K562 (cell line): ENCODE results near the gene IGFL1. TPM values are rescaled to one million over a fixed set of nuclear protein-coding genes. Genes with fewer than 3 reads are reported as not detected.

Experiments used
- ATAC-seq: fragments of 200-7000 bp; cut with Tn5 transposase; 3 replicates; pipeline ENCODE4 v1.9.1; 2020; ENCODE audit warnings: moderate library complexity
- Bru-seq: library from RNA; stranded (reverse); fragments of 400-500 nt; gene quantifications from one replicate; lab custom pipeline; 2021; lab: Mats Ljungman, UMichigan
- BruChase-seq, 2 experiments: library from RNA; stranded (reverse); fragments of 400-500 nt; gene quantifications; one replicate each; lab custom pipeline; 2021; lab: Mats Ljungman, UMichigan
- BruUV-seq: library from RNA; stranded (reverse); fragments of 400-500 nt; replicated peaks from 2 replicates; lab custom pipeline; 2021; lab: Mats Ljungman, UMichigan
- CTCF ChIA-PET: fragments of 300-600 bp; formaldehyde crosslinking; extraction: SDS; loops from one replicate; lab custom pipeline; 2021; ENCODE audit warnings: low intra/inter-chr PET ratio; lab: Yijun Ruan, JAX
- POLR2A ChIA-PET: fragments of 300-600, 350-650 bp; sonication (Branson Sonifier 250); formaldehyde crosslinking; extraction: SDS; loops from one replicate; lab custom pipeline; 2021; ENCODE audit warnings: antibody characterized with exemption, inconsistent platforms; lab: Yijun Ruan, JAX
- DNase-seq, 4 experiments: peaks; one replicate each; pipeline versions ENCODE4 v3.0.0 to v3.0.0-alpha.2; 2011 to 2018; ENCODE audit warnings: low spot score in 3 of 4, mixed read lengths in 3 of 4; ENCODE audit errors: extremely low read depth in 1 of 4
- FAIRE-seq: peaks from 2 replicates; lab custom pipeline; 2011; peaks lifted over from hg19 to GRCh38; lab: Jason Lieb, UNC
- H2AFZ ChIP-seq: 2 replicates; pipeline ENCODE4 v1.6.0; 2011; ENCODE audit warnings: low read depth, low read length, control low read depth, inconsistent platforms
- H3K27ac ChIP-seq: fragments of 200-600 bp; 3 replicates; pipeline ENCODE4 v1.8.0; 2011; ENCODE audit warnings: low read depth, mild to moderate bottlenecking, control low read depth, inconsistent platforms, low read length, moderate library complexity, mixed read lengths; ENCODE audit errors: extremely low read depth
- H3K27me3 ChIP-seq, 2 experiments: fragments of 300-600 bp in 1 of 2; 2 replicates in 1 of 2; 3 replicates in 1 of 2; pipeline versions ENCODE4 v1.6.0 to v1.8.0; 2011; ENCODE audit warnings: inconsistent platforms in 2 of 2, low read length in 2 of 2, mild to moderate bottlenecking in 1 of 2, mixed read lengths in 1 of 2, moderate library complexity in 1 of 2; ENCODE audit not compliant: control insufficient read depth in 2 of 2, insufficient read depth in 2 of 2
- H3K36me3 ChIP-seq: fragments of 300-600 bp; 3 replicates; pipeline ENCODE4 v1.8.0; 2011; ENCODE audit warnings: mild to moderate bottlenecking, low read length, inconsistent platforms; ENCODE audit not compliant: control insufficient read depth, insufficient read depth
- H3K4me1 ChIP-seq, 2 experiments: fragments of 200-600 bp in 1 of 2; replicated peaks in 1 of 2; 2 replicates in 1 of 2; 3 replicates in 1 of 2; pipeline versions ENCODE4 v1.5.1 to v1.8.0; 2011; ENCODE audit warnings: inconsistent platforms in 2 of 2, low read length in 2 of 2, mild to moderate bottlenecking in 1 of 2, mixed read lengths in 1 of 2, moderate library complexity in 1 of 2; ENCODE audit not compliant: control insufficient read depth in 2 of 2, insufficient read depth in 2 of 2
- H3K4me2 ChIP-seq: 2 replicates; pipeline ENCODE4 v1.6.1; 2011; ENCODE audit warnings: low read length, control low read depth, inconsistent platforms, mixed read lengths; ENCODE audit not compliant: insufficient read depth
- H3K4me3 ChIP-seq: fragments of 200-600 bp; sonication (generic), shearing (Covaris generic); 2 replicates; pipeline ENCODE4 v1.5.1; 2016; ENCODE audit warnings: control low read depth, inconsistent platforms
- H3K79me2 ChIP-seq: fragments of 200-600 bp; 3 replicates; pipeline ENCODE4 v1.8.0; 2011; ENCODE audit warnings: low read length, inconsistent platforms; ENCODE audit not compliant: control insufficient read depth, insufficient read depth
- H3K9ac ChIP-seq, 2 experiments: 2 replicates each; pipeline versions ENCODE4 v1.6.0 to v1.6.1; 2011; ENCODE audit warnings: low read depth in 2 of 2, low read length in 2 of 2, control low read depth in 1 of 2, inconsistent platforms in 1 of 2, mild to moderate bottlenecking in 1 of 2, mixed read lengths in 1 of 2; ENCODE audit not compliant: insufficient read depth in 1 of 2
- H3K9me1 ChIP-seq: one replicate; pipeline ENCODE4 v1.6.0; 2011; ENCODE audit warnings: inconsistent platforms, mild to moderate bottlenecking, low read length, moderate library complexity; ENCODE audit not compliant: control insufficient read depth, insufficient read depth
- H3K9me3 ChIP-seq: replicated peaks from 2 replicates; pipeline ENCODE4 v1.5.1; 2011; ENCODE audit warnings: low read depth, low read length, inconsistent platforms; ENCODE audit not compliant: control insufficient read depth, insufficient read depth
- H4K20me1 ChIP-seq: replicated peaks from 2 replicates; pipeline ENCODE4 v1.6.1; 2011; ENCODE audit warnings: low read length, inconsistent platforms, mixed read lengths; ENCODE audit not compliant: control insufficient read depth, insufficient read depth
- RBFOX2 ChIP-seq: fragments of 200-400 bp; formaldehyde crosslinking; IDR thresholded peaks from 2 replicates; pipeline ENCODE4 v1.6.1; 2017; ENCODE audit warnings: low read depth, mild to moderate bottlenecking, low read length, moderate library complexity
- ZNF263 ChIP-seq: sonication (generic); formaldehyde crosslinking; IDR thresholded peaks from 2 replicates; pipeline ENCODE4 v1.8.0; 2022; ENCODE audit warnings: mild to moderate bottlenecking, missing genetic modification reagents, borderline replicate concordance
- ZNF830 ChIP-seq: fragments of 250-450 bp; sonication (Bioruptor Pico); IDR thresholded peaks from 2 replicates; pipeline ENCODE4 v1.5.0; 2021; ENCODE audit warnings: mild to moderate bottlenecking
- WGBS: fragments of 100-300 bp; shearing (Covaris generic); methylation state at CpG from one replicate; pipeline ENCODE4 v1.1.6; 2016; ENCODE audit warnings: low coverage, mixed read lengths; ENCODE audit not compliant: insufficient coverage; ENCODE audit errors: missing lambda C conversion rate; 5-methylcytosine and 5-hydroxymethylcytosine counted together
- in situ Hi-C: fragments of 300-500 bp; cut with MboI; formaldehyde crosslinking; loops from 4 replicates; pipeline ENCODE4 v1.15.0; 2018; ENCODE audit warnings: inconsistent platforms, mixed read lengths
- intact Hi-C: fragments of 100-400 bp; cut with micrococcal nuclease; formaldehyde crosslinking; loops from 2 replicates; pipeline ENCODE4 v1.14.2; 2022
- long read RNA-seq, 3 experiments: library from polyadenylated mRNA in 2 of 3; library from RNA in 1 of 3; unstranded in 2 of 3; stranded (forward) in 1 of 3; transcript quantifications; one replicate each; pipeline ENCODE4 v2.0.0, GENCODE V29; 2019 to 2022
- polyA minus RNA-seq, 3 experiments: library from RNA; depleted of rRNA, polyadenylated mRNA; stranded (reverse); fragments of >200 nt; gene quantifications; 2 replicates each; pipeline ENCODE4 v1.2.3, GENCODE V29; 2011
- polyA plus RNA-seq, 8 experiments: library from polyadenylated mRNA; depleted of rRNA in 4 of 8; stranded (reverse) in 5 of 8; unstranded in 3 of 8; fragments of >200 nt; fragmentation: Nextera tagmentation in 2 of 8; fragmentation: Illumina TruSeq in 1 of 8; extraction: Ambion mirVana in 2 of 8; extraction: Trizol in 1 of 8; gene quantifications; 2 replicates each; pipeline versions ENCODE4 v1.2.1 to v1.2.3, GENCODE V29; 2011 to 2014; ENCODE audit warnings: inconsistent platforms in 1 of 8, missing spikeins in 1 of 8
- total RNA-seq, 7 experiments: library from RNA; depleted of rRNA in 6 of 7; stranded (reverse); fragments of >200 nt in 6 of 7; fragmentation: Illumina TruSeq in 2 of 7; extraction: Trizol in 2 of 7; gene quantifications; 2 replicates each; pipeline versions ENCODE4 v1.2.1 to v1.2.3, GENCODE V29; 2011 to 2021; ENCODE audit warnings: low replicate concordance in 1 of 7

IGFL1 gene
- total RNA-seq (2011; cell fraction: chromatin; rRNA removed; ENCODE audit: low replicate concordance), result not detected in 2 replicates
- total RNA-seq (2011; cell fraction: nucleolus; rRNA removed), result not detected in 2 replicates
- total RNA-seq (2011; cell fraction: nucleoplasm; rRNA removed), result not detected in 2 replicates
- not detected in 2 replicates for total RNA-seq (2014; rRNA removed)
- total RNA-seq (2014; rRNA removed; fragmentation: Illumina TruSeq; extraction: Trizol), result not detected in 2 replicates
- not detected in 2 replicates for total RNA-seq (2015; rRNA removed; fragmentation: Illumina TruSeq; extraction: Trizol)
- not detected in 2 replicates for total RNA-seq (2021)
- not detected in 2 replicates for polyA plus RNA-seq (2011; rRNA removed)
- not detected in 2 replicates for polyA plus RNA-seq (2011; cell fraction: cytosol; rRNA removed)
- polyA plus RNA-seq (2011; cell fraction: nucleus; rRNA removed), result not detected in 2 replicates
- polyA plus RNA-seq (2012), result not detected in 2 replicates
- not detected in 2 replicates for polyA plus RNA-seq (2014; fragmentation: Illumina TruSeq; extraction: Trizol)
- not detected for polyA plus RNA-seq (2014; fragmentation: Nextera tagmentation; extraction: Ambion mirVana)
- not detected in 2 replicates for polyA plus RNA-seq (2014; rRNA removed)
- not detected in 2 replicates for polyA minus RNA-seq (2011; rRNA and poly(A)+ RNA removed)
- not detected in 2 replicates for polyA minus RNA-seq (2011; cell fraction: cytosol; rRNA and poly(A)+ RNA removed)
- polyA minus RNA-seq (2011; cell fraction: nucleus; rRNA and poly(A)+ RNA removed), result not detected in 2 replicates
- Bru-seq, nascent RNA, result not detected
- BruChase-seq, experiment 1, labeled RNA remaining after a 2-hour chase, result not detected
- BruChase-seq, experiment 2, labeled RNA remaining after a 6-hour chase, result not detected
- long read RNA-seq, experiment 1, result 0 reads
- long read RNA-seq, experiment 2, result 0 reads
- long read RNA-seq, experiment 3, result 0 reads

- H3K27me3 ChIP-seq, result peaks cover 0 to 66% of the 10 kb centered on the region in 2 experiments; a peak in 2 of 5 replicates
Measured at GRCh38 chr19:46229442-46229841, at the start of gene IGFL1. IGFL1 (plus strand) TSS chr19:46229742; CDS start chr19:46229775, 33 bp downstream.

More at GRCh38 chr19:46229442-46229841, at the start of gene IGFL1:
- ChIA-PET POLR2A (interaction anchor here (0.7 to 1.7 kb wide), 2 partner anchors 33 to 180 kb away, joined by 3 read pairs; no protein-coding TSS in a partner anchor), CTCF (no interaction called here)
- no peaks in the 10 kb centered on the region for H3K79me2 ChIP-seq
- ATAC-seq (no peak), FAIRE-seq (no peak), DNase-seq (peak in 1 of 4 experiments; percentile 1)
- H2AFZ ChIP-seq, result no peak within 1 kb of the TSS
- TF ChIP-seq ZNF830 (CRISPR knock-in tag) (no peak), ZNF263 (CRISPR knock-in tag) (no peak), RBFOX2 (no peak)
- H3K4me3 ChIP-seq, result no peak within 1 kb of the TSS
- no peaks in the 10 kb centered on the region; a peak in 1 of 5 replicates for H3K4me1 ChIP-seq
- no peak within 1 kb of the TSS for H3K4me2 ChIP-seq
- H3K27ac ChIP-seq, result no peak within 1 kb of the TSS
- H3K9me1 ChIP-seq, result no peaks in the 10 kb centered on the region
- H3K9me3 ChIP-seq, result no peaks in the 10 kb centered on the region
- H4K20me1 ChIP-seq, result peaks cover 4% of the 10 kb centered on the region; the same call in 1 of the 2 replicates
- H3K36me3 ChIP-seq, result no peaks in the 10 kb centered on the region
- in situ Hi-C loops (no loop called here), intact Hi-C loops (no loop called here)
- no peak within 1 kb of the TSS for H3K9ac ChIP-seq
- no TSS peak for BruUV-seq
- WGBS, result 0% methylated on average over 6 of the region's 6 CpGs
